ENCODE data around the gene HDDC2.

DNA sequence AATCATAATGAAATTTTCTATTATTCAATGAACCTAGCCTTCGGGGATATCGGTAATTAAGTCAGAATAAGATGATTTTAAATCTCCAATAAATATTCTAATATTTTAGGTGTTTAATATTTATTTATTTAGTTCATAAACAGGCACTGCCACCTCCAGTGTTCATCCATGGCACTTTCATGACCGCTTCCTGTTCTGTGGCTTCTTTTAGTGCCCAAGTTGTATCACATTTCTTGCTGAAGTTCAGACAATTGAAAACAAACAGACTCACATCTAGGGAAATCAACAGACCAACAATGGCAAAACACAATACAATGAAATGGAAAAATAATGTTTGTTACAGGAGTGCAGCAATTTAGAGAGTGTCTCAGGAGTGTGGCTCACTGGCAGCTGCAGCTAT, 26.0 kb downstream of the HDDC2 start:
- TF ChIP-seq, protein P1, sequence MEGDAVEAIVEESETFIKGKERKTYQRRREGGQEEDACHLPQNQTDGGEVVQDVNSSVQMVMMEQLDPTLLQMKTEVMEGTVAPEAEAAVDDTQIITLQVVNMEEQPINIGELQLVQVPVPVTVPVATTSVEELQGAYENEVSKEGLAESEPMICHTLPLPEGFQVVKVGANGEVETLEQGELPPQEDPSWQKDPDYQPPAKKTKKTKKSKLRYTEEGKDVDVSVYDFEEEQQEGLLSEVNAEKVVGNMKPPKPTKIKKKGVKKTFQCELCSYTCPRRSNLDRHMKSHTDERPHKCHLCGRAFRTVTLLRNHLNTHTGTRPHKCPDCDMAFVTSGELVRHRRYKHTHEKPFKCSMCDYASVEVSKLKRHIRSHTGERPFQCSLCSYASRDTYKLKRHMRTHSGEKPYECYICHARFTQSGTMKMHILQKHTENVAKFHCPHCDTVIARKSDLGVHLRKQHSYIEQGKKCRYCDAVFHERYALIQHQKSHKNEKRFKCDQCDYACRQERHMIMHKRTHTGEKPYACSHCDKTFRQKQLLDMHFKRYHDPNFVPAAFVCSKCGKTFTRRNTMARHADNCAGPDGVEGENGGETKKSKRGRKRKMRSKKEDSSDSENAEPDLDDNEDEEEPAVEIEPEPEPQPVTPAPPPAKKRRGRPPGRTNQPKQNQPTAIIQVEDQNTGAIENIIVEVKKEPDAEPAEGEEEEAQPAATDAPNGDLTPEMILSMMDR (conservative IDR thresholded peaks at IDR 0.05; ENCODE audit: low read depth in 2 of 2) = no peak
- no peak for TF ChIP-seq CREB1 (CRISPR knock-in tag; IDR thresholded peaks at IDR 0.05; ENCODE audit: low read depth)
- no peak for TF ChIP-seq STAT1 (IDR thresholded peaks at IDR 0.05; ENCODE audit: unreplicated experiment)
- TF ChIP-seq, protein P2, sequence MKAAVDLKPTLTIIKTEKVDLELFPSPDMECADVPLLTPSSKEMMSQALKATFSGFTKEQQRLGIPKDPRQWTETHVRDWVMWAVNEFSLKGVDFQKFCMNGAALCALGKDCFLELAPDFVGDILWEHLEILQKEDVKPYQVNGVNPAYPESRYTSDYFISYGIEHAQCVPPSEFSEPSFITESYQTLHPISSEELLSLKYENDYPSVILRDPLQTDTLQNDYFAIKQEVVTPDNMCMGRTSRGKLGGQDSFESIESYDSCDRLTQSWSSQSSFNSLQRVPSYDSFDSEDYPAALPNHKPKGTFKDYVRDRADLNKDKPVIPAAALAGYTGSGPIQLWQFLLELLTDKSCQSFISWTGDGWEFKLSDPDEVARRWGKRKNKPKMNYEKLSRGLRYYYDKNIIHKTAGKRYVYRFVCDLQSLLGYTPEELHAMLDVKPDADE (IDR thresholded peaks at IDR 0.05) = no peak
- TF ChIP-seq EZH2 (IDR thresholded peaks at IDR 0.05; ENCODE audit: low read depth, unreplicated experiment) = no peak
- TF ChIP-seq POLR2AphosphoS5 (IDR thresholded peaks at IDR 0.05; ENCODE audit: low read depth) = no peak
- TF ChIP-seq ZNF331 (CRISPR knock-in tag; IDR thresholded peaks at IDR 0.05; ENCODE audit: low read depth) = no peak
